Measurements from ENCODE around the gene LDLRAP1. TPM values are rescaled to one million over a fixed set of nuclear protein-coding genes. Genes with fewer than 3 reads are reported as not detected.

LDLRAP1 gene
- total RNA-seq, 4 donors from 2014 or later = 1.2 to 26.6 (median 7.7) TPM

DNA sequence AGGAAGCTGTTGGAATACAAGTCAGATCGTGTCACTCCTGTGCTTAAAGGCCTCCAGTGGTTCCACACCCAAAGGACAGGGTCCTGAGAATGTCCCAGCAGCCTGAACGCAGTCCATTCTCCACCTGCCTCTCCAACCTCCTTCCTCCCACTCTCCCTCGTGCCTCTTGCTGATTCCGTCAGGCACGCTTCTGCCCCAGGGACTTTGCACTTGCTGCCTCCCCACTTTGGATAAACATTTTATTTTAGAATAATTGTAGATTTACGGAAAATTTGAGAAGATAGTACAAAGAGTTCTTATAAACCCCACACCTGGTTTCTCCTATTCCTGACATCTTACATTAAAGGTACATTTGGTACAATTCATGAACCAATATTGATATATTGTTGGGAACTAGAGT lies 28.4 kb upstream of the LDLRAP1 start:
- DNase-seq = no peak
- no peaks in the 10 kb centered on the region for H3K9me3 ChIP-seq
- TF ChIP-seq POLR2A (IDR thresholded peaks at IDR 0.05) = no peak
- TF ChIP-seq, protein P1, sequence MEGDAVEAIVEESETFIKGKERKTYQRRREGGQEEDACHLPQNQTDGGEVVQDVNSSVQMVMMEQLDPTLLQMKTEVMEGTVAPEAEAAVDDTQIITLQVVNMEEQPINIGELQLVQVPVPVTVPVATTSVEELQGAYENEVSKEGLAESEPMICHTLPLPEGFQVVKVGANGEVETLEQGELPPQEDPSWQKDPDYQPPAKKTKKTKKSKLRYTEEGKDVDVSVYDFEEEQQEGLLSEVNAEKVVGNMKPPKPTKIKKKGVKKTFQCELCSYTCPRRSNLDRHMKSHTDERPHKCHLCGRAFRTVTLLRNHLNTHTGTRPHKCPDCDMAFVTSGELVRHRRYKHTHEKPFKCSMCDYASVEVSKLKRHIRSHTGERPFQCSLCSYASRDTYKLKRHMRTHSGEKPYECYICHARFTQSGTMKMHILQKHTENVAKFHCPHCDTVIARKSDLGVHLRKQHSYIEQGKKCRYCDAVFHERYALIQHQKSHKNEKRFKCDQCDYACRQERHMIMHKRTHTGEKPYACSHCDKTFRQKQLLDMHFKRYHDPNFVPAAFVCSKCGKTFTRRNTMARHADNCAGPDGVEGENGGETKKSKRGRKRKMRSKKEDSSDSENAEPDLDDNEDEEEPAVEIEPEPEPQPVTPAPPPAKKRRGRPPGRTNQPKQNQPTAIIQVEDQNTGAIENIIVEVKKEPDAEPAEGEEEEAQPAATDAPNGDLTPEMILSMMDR (IDR thresholded peaks at IDR 0.05) = no peak

DNA sequence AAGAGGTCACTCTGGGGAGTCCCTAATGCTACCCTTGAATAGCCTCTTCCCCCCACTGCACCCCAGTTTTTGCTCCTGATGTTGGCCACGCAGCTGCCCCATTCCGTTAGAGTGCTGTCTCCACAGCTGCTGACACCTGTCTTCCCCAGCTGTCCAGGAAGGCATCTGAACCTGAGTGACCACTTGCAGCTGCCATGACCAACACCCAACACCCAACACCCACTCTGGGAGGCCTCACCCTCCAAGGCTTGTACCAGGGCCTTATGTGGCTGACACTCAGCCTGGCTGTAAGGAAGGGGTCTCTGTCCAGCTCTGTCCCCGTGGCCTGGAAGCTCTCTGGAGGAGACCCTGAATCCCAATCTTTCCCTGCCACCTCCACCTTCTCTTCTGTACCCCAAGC lies 26.7 kb upstream of the LDLRAP1 start:
- Histone ChIP-seq H3K27me3 (no peaks in the 10 kb centered on the region), H3K9me3 (no peaks in the 10 kb centered on the region), H3K27ac (no peak overlapping the region), H3K4me1 (no peaks in the 10 kb centered on the region), H3K36me3 (no peaks in the 10 kb centered on the region), H3K4me3 (no peak overlapping the region)
- TF ChIP-seq, protein P1 (IDR thresholded peaks at IDR 0.05) = no peak
- TF ChIP-seq POLR2A (IDR thresholded peaks at IDR 0.05) = no peak
- no peak for DNase-seq
- intact Hi-C loops (cut with DNase I; ENCODE audit: low total_unique reads) = no loop called here

More for the DNA sequence above, 28.4 kb upstream of the LDLRAP1 start:
- H3K4me3 ChIP-seq = no peak overlapping the region
- no peaks in the 10 kb centered on the region for H3K36me3 ChIP-seq
- H3K27me3 ChIP-seq = no peaks in the 10 kb centered on the region
- H3K27ac ChIP-seq = no peak overlapping the region
- no peaks in the 10 kb centered on the region for H3K4me1 ChIP-seq
- intact Hi-C loops (cut with DNase I; ENCODE audit: low total_unique reads) = no loop called here

DNA sequence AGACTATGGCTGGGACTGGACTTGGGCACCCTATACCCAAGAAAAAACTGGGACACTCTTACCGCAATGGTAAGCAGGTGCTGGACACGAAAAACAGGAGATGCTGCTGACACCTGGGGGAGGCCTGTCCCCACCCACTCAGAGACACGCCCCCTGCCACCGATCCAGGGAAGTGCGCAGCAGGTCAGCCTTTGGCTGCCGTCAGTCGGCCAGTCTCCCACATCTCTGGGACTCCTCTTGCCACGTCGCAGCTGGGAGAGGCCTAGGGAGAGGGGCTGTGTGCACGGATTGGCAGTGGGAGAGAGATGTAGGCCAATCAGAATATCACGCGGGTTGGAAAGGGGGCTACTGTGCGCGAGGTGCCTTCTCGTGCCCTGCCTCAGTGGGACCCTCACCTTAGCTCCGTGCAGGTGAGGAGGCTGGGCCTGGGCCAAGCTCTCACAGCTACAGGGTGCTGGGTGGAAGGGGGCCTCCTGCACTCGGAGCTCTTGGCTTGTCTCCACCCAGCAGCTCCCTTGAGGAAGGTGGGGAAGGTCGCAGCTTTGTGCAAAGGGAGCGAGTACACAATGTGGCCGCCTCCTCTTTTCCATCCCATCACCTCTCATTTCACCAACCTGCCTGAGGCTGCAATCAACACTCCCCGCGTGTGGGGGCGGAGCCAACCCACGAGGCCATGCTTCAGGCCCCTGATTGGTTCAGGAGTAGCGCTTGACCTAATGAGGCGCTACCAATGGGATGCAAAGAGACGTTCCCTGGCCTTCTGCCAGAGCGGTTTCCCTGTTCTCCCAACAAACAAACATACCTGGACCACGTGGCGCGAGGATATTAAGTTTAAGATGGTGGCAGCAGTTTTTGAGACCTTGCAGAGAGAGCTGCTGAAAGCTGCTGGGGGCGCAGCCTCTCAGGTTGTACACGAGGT lies 25.7 kb upstream of the LDLRAP1 start:
- no peaks in the 10 kb centered on the region for H3K9me3 ChIP-seq
- intact Hi-C loops (cut with DNase I; ENCODE audit: low total_unique reads) = no loop called here
- no peak overlapping the region for H3K4me3 ChIP-seq
- no peak overlapping the region for H3K27ac ChIP-seq
- no peaks in the 10 kb centered on the region for H3K36me3 ChIP-seq
- no peaks in the 10 kb centered on the region for H3K4me1 ChIP-seq
- TF ChIP-seq POLR2A (IDR thresholded peaks at IDR 0.05) = no peak
- TF ChIP-seq, protein P1 (IDR thresholded peaks at IDR 0.05) = no peak
- no peaks in the 10 kb centered on the region for H3K27me3 ChIP-seq
- DNase-seq = no peak

GRCh38 chr1:25519624-25520023 lies 23.8 kb upstream of the LDLRAP1 start:
- TF ChIP-seq, protein P1 (IDR thresholded peaks at IDR 0.05) = no peak
- TF ChIP-seq POLR2A (IDR thresholded peaks at IDR 0.05) = no peak
- intact Hi-C loops (cut with DNase I; ENCODE audit: low total_unique reads) = no loop called here
- Histone ChIP-seq H3K4me1 (no peaks in the 10 kb centered on the region), H3K9me3 (no peaks in the 10 kb centered on the region), H3K4me3 (no peak overlapping the region), H3K36me3 (no peaks in the 10 kb centered on the region), H3K27ac (no peak overlapping the region), H3K27me3 (no peaks in the 10 kb centered on the region)
- no peak for DNase-seq

DNA sequence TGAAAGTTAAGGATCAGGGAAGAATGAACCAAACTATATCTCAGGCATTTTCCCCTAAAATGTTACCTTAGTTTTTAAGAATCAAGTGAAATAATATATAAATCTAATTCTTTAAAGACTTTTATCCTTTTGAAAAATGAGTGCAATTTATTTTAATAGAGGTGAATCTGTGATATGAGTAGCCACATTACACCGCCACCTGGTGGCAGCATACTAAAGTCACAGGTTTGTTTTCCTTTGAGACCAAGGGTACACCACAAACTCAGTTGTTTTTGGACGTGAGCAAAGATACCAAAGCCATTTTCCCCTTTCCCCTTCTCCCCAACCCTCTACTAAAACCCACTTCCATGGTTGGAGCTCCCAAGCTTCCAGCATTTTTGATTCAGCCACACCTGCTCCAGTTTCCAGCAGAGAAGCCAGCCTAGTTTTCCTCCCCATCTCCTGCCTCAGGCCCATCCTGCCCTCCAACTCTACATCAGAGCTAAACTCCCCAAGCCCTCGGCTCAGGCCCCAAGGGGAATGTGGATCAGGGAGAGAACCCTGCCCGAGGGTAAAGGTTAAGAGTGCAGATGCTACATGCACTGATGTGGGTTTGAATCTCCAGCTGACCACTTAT lies 22.9 kb upstream of the LDLRAP1 start:
- no peaks in the 10 kb centered on the region for H3K4me1 ChIP-seq
- H3K9me3 ChIP-seq = no peaks in the 10 kb centered on the region
- TF ChIP-seq, protein P1 (IDR thresholded peaks at IDR 0.05) = peak; percentile 73 to 79 (median 75)
- TF ChIP-seq POLR2A (IDR thresholded peaks at IDR 0.05) = no peak
- no peak overlapping the region for H3K27ac ChIP-seq
- DNase-seq = peak; percentile 56 to 71
- no peak overlapping the region for H3K4me3 ChIP-seq
- intact Hi-C loops (cut with DNase I; ENCODE audit: low total_unique reads) = no loop called here
- H3K27me3 ChIP-seq = no peaks in the 10 kb centered on the region
- H3K36me3 ChIP-seq = no peaks in the 10 kb centered on the region
